ENCODE data around the gene BRCA2.

Gene BRCA2

GRCh38 chr13:32431361-32431760 lies 116.1 kb downstream of the BRCA2 start:
- no peak for DNase-seq

- DNase-seq = no peak
Measured at GRCh38 chr13:32432856-32433255, 117.5 kb downstream of the BRCA2 start.

GRCh38 chr13:32438871-32439270 lies 123.6 kb downstream of the BRCA2 start:
- no peak for DNase-seq

- no peak for DNase-seq
Measured at GRCh38 chr13:32443111-32443510, 127.8 kb downstream of the BRCA2 start.

- DNase-seq = no peak
Measured at GRCh38 chr13:32445461-32445860, 130.2 kb downstream of the BRCA2 start.

- DNase-seq = no peak
Measured at GRCh38 chr13:32446220-32446619, 130.9 kb downstream of the BRCA2 start.

GRCh38 chr13:32446773-32447465 lies 131.6 kb downstream of the BRCA2 start:
- no peak for DNase-seq

GRCh38 chr13:32447894-32448623 lies 132.8 kb downstream of the BRCA2 start:
- DNase-seq = no peak

- DNase-seq = no peak
Measured at GRCh38 chr13:32448972-32449371, 133.7 kb downstream of the BRCA2 start.
